HG02870 (cell line): Measurements from ENCODE around the gene GFY.
"Not testable (repeated sequence)": the region's sequence is repeated elsewhere in the genome, so short reads cannot be mapped to it uniquely, and the experiment has no call there.

Experiments
- ATAC-seq: cut with Tn5 transposase; IDR thresholded peaks from one replicate; pipeline ENCODE4 v1.9.1; 2021; ENCODE audit warnings: mild to moderate bottlenecking, moderate library complexity; ENCODE audit not compliant: unreplicated experiment

Gene GFY

DNA sequence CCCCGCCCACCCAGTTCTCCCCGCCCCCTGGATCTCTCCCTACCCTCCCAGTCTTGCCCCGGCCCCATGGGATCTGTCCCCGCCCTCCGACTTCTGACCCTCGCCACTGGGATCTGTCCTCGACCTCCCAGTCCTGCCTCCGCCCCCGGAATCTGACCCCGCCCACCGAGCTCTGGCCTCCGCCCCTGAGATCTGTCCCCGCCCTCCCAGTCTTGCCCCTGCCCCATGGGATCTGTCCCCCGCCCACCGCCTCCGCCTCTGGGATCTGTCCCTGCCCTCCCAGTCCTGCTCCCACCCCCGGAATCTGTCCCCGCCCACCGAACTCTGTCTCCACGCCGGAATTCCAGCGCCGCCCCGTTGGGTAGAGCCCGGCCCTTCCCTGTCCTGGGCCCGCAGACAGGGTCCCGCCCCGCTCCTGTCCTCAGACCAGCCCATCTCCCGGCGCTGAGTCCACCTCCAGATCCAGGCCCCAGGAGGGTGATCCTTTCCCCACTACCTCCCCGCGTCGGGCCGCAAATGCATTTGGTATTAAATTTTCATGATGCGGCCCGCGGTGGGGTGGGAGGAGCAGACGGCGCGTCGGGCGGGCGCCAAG lies 17.7 kb downstream of the GFY start:
- ATAC-seq, result peak; percentile 14

DNA sequence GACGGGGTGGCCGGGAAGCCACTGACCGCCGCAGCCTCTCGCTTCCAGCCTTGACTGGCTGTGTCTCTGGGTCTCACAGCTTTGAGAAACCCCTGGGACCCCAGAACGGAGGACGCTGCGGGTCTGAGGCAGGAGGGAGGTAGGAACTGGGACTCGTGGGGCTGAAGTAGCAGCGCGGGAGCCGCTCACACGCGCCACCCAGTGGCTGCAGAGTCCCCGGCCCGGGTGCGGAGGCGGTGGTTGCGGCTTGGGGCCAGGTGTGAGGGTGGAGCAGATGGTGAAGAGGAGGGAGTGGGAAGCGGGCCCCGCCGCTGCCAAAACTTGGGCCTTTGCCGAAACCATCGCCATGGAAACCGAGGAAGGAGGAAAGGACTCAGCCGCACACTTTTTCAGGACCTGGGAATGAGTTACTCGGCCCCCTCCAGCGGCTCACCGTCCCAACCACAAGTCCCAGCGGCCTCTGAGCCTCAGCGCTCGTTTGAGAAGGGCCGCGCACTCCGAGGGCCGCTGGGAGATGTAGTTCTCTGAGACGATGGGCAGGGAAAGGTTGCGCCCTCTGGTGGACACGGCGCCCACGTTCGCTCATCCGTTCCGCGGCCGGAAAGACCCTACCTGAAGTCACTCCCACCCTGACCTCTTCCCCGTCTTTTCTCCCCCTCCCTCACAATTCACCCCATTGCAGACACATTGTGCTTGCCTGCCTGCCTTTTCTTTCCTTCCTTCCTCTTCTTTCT lies 18.3 kb downstream of the GFY start:
- peak; percentile 72 for ATAC-seq

DNA sequence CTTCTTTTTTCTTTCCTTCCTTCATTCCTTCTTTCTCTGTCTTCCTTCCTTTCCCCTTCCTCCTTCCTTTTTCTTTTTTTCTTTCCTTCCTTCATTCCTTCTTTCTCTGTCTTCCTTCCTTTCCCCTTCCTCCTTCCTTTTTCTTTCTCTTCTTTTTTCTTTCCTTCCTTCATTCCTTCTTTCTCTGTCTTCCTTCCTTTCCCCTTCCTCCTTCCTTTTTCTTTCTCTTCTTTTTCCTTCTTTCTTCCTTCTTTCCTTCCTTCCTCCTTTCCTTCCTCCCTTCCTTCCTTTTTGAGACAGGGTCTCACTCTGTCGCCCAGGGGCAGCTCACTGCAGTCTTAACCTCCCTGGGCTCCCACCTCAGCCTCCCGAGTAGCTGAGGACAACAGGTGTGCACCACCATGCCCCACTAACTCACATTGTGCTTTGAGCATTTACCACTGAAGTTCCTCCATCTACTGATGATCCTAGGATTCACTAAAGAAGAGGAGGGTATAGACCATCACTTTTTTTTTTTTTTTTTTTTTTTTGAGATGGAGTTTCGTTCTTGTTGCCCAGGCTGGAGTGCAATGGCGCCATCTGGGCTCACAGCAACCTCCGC lies 19.0 kb downstream of the GFY start:
- ATAC-seq, result not testable (repeated sequence)

DNA sequence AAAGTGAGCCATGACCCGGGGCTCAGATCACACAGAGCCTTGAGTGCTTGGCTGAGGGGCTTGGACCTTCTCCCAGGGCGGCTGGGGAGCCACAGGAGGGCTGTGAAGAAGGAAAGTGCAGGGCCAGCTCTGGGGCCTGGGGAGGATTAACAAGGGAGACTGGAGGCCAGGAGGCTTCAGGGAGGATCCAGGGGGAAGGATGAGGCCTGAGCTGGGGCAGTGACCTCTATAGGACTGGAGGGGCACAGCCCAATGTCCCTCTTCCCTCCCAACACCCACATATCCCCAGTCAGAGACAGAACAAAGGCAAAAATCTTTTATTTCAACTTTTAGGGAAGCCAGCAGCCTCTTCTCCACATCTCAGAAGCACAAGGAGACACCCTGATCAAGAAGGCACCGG lies 20.8 kb downstream of the GFY start:
- no peak for ATAC-seq

DNA sequence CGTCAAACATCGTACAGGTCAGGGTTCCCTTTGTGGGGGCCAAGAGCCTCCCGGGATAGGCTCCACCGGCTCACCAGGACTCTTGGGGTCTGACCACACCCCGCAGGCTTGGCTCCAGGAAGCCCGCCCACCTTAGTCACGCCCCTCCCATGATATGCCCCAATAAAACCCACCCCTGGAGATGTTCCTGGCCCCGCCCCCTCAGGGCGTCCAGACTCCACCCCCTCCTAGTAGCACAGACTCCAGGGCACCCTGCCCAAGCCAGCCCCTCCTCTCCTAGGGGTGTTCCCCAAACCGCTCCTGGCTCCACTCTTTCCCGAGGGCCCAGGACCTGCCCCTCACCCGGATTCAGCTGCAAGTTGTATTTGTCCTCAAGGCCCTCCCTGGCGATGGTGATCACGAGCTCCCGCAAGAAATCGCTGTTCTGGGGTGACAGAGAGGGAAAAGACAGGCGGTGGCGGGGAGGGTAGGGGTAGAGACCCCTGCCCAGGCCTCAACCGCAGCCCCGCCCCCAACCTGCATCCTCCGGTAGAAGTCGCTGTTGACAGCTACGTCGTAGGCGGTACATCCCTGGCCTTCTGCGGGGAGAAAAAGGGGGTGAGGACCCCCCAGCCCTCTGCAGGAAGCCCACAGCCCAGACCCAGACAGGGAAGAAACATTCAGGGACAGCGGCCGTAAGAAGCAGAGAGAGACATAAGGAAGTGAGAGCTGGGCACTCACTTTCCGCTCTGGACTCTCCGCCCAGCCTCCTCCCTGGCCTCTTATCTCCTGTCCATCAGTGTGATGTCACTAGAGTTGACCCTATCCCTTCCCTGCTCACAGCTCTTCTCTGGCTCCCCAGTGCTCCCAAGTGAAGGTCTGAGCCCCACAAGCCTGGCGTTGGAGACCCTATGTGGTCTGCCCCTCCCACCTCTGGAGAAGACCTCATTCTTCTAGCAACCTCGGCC lies 22.6 kb downstream of the GFY start:
- no peak for ATAC-seq

DNA sequence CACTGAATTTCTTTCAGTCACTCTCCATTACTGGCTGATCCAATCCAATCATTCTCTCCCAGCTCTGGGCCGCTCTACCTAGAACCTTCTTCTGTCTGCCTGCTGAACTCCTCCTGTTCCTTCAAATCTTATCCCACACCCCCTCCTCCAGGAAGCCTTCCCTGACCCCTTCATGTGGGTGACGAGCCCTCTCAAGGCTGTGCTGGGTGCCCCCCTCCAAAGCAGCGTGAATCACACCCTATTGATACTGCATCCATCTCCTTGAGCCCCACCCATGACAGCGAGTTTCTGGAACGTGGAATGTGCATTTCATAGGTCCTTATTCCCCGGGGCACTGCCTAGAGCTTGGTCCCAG lies 23.2 kb downstream of the GFY start:
- ATAC-seq, result no peak

DNA sequence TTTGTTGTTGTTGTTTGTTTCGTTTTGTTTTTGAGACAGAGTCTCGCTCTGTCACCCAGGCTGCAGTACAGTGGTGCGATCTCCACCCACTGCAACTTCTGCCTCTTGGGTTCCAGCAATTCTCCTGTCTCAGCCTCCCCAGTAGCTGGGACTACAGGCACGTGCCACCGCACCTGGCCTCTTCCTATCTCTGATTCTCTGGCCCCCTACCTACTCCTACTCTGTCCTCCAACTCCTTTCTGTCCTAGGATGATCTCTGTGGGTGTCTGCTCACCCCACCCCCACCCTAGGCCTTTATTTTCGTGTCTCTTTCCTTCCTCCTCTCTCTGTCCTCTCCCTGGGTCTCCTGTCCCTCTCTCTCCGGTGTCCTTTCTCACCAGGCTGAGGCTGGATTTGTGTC lies 25.2 kb downstream of the GFY start:
- ATAC-seq, result no peak

DNA sequence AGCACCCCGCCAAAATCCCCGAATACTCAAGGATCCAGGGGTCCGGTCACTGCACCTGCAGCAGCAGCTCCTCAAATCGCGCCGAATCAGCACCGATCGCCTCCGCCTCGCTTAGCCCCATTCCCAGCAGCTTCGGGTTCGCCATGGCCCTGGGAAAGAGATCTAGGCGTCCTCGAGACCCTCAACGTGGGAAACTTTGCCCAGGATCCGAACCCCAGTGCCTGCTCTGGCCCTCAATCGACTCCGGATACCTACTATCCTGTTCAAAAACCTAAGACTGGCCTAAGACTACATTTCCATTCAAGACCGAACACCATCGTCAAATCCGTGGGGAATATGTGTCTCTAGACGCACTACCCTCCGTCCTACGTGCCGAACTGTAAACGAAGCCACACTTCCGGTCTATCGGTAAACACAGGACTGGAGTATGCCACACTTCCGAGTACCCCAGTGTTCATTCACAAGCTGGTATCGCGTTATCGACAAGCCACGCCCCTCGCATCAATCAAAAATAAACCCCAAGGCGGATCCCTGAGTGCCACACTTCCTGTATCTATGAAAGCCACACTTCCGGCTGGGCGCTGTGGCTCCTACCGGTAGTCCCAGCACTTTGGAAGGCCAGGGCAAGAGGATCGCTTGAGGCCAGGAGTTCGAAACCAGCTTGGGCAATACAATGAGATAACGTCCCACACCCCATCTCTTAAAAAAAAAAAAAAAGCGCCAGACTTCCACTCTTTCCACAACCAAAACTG lies 26.4 kb downstream of the GFY start, which contains the start of gene PIH1D1:
PIH1D1 (minus strand) TSS at position 385 of the 752 bp plus-strand sequence; CDS start at position 145, 240 bp downstream.
- ATAC-seq, result peak; percentile 59

DNA sequence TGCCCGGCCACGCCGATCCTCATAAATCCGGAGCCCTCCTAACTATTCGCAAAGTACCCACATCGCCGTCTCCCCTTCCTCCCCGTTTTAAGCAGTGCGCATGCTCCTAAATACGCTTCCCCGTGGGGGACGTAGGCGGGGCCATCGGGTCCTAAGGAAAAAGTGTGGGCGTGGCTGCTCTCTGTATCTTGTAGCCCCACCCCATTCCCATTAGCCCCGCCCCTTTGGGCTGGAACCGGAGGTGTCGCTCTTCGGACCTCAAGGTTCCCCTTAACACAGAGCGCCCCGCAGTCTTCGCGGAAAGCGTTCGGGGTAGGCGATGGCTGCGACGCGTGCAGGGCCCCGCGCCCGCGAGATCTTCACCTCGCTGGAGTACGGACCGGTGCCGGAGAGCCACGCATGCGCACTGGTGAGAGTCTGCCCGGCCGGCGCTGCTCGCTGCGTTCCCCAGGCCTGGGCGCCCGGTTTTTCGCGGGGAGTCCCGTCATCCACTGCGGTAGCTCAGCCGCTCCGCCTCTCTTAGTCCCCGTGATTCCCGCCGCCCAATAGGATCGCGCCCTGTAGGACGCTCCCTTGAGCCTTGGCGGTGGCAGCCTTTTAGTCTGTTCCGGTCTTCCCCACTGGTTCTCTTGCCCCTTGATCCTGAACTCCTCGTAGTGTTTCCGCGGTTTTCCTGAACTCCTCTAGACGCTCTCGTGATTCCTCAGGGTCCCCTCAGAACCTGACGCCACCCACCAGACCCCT lies 28.0 kb downstream of the GFY start, which contains the start of gene ALDH16A1:
ALDH16A1 (plus strand) TSS at position 213 of the 744 bp plus-strand sequence; CDS start at position 320, 107 bp downstream.
- ATAC-seq, result peak; percentile 79

DNA sequence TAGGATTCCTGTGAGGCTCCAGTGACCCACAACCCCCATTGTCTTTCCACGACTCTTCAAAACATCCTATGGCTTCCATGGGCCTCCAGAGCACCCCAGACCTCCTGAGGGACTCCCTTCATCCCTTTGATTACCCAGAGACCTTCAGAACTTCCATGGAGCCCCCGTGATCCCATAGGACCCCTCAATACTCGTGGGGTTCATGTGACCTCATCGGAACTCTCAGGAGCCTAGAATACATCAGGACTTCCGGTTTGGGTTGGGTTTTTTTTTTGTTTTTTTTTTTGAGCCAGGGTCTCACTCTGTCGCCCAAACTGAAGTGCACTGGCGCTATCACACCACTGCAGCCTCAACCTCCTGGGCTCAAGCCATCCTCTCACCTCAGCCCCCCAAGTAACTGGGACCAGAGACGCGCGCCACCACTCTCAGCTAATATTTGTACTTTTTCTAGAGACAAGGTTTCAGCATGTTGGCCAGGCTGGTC lies 28.6 kb downstream of the GFY start:
- ATAC-seq, result no peak

DNA sequence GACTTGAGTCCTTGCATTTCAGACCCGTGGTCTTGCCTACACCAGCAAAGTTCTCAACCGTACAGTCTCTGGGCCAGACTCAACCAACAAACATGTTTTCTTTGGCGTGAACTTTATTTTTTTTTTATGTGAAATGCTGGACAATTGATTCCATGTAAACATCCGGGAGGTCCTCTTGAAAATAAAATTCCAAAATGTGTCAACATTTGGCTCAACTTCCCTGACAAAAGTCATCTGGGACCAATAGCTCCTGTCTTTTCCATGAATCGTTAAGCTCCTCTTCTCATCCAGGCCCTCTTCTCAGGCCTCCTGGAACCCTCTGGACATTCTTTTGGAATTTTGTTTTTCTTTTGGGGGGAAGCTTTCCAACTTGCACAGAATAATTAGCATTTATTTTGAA lies 30.6 kb downstream of the GFY start:
- ATAC-seq, result no peak

DNA sequence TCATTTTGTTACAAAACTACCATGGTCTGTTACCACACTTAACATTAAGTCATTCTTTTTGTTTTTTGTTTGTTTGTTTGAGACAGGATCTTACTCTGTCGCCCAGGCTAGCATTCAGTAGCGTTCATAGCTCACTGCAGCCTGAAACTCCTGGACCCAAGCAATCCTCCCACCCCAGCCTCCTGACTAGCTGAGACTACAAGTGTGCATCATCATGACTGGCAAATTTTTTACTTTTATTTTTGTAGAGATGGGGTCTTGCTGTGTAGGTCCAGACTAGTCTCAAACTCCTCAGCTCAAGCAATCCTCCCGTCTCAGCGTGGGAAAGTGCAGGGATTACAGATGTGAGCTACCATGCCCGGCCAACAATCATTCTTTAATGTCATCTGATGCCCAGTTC lies 31.1 kb downstream of the GFY start:
- ATAC-seq, result no peak

DNA sequence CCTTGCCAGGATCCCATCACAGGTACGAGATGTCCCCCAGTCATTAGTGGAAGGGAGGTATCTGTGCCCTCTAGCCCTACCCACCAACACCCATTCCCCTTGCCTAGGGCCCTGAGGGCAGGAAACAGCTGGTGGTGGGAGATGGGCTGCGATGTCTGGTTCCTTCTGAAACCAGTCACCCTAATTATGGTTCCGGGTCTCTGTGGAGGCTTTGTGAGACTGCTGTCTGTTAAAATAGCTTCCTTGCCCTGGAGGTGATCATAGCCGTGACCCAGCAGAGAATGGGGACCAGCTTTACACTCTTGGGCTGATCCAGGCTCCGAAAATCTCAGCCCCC lies 33.3 kb downstream of the GFY start:
- no peak for ATAC-seq

DNA sequence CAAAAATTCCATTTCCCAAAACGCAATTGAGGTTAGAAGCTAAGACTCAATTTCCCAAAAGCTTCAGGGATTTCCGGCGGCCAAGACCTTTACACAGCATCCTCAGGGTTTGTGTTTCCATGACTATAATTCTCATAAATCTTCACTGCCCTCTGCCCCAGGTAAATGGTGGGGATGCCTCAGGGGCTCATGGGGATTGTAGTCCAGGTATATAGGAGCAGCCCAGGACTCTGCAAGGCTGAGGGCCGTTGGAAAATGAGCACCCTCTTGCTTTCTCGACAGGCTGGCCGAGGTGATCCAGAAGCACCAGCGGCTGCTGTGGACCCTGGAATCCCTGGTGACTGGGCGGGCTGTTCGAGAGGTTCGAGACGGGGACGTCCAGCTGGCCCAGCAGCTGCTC lies 34.2 kb downstream of the GFY start:
- no peak for ATAC-seq

DNA sequence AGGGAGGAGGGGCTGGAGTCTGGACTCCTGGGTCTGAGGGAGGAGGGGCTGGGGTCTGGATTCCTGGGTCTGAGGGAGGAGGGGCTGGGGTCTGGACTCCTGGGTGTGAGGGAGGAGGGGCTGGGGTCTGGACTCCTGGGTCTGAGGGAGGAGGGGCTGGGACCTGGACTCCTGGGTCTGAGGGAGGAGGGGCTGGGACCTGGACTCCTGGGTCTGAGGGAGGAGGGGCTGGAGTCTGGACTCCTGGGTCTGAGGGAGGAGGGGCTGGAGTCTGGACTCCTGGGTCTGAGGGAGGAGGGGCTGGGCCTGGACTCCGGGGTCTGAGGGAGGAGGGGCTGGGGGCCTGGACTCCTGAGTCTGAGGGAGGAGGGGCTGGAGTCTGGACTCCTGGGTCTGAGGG lies 35.9 kb downstream of the GFY start:
- not testable (repeated sequence) for ATAC-seq

DNA sequence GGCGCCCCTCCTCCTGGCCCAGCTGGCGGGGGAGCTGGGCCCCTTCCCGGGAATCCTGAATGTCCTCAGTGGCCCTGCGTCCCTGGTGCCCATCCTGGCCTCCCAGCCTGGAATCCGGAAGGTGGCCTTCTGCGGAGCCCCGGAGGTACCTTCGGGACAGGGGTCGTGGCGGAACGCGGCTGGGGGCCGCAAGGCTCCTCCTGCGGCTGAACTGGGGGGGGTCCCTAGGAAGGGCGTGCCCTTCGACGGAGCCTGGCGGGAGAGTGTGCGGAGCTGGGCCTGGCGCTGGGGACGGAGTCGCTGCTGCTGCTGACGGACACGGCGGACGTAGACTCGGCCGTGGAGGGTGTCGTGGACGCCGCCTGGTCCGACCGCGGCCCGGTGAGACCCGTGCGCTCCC lies 36.5 kb downstream of the GFY start:
- ATAC-seq, result no peak

DNA sequence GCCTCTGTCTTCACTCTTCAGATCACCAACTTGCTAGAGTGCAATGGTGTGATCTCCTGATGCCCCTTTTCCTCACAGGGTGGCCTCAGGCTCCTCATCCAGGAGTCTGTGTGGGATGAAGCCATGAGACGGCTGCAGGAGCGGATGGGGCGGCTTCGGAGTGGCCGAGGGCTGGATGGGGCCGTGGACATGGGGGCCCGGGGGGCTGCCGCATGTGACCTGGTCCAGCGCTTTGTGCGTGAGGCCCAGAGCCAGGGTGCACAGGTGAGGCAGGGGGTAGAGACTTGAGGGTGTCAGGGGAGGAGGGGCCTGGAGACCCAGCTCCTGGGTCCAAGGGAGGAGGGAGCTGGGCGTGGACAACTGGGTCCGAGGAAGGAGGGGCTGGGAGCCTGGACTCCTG lies 37.3 kb downstream of the GFY start:
- no peak for ATAC-seq

DNA sequence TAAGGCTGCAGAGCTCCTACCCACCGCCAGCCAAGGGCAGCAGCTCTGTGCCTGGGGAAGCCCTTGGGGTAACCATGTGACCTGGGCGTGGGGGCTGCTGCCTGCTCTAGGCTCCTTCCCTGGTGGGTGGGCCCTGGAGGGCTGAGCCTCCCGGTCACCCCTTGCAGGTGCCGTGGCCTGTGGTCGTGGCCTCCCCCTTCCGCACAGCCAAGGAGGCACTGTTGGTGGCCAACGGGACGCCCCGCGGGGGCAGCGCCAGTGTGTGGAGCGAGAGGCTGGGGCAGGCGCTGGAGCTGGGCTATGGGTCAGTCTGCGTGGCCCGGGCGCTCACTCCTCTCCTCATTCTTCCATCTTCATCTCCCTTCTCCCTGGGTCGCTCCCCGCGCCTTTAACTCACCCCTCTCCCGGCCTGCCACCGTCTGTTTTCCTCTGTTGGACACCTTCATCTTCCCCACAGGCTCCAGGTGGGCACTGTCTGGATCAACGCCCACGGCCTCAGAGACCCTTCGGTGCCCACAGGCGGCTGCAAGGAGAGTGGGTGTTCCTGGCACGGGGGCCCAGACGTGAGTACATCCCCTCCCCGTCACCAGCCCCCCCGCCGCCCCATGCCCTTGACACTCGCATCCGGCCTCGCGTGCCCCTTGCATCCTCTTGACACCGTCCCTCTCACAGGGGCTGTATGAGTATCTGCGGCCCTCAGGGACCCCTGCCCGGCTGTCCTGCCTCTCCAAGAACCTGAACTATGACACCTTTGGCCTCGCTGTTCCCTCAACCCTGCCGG lies 39.0 kb downstream of the GFY start:
- no peak for ATAC-seq

DNA sequence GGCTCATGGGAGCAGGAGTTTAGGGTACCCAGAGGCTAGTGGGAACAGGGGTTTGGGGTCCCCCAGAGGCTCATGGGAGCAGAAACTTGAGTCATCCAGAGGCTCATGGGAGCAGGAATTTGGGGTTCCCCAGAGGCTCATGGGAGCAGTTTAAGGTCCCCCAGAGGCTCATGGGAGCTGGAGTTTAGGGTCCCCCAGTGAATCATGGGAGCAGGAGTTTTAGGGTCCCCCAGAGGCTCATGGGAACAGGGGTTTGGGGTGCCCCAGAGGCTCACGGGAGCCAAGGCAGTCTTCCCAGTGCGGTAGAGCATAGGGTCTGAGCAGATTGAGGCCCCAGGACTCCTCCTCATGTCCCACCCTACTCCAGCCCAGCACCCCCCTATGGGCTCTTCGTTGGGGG lies 40.2 kb downstream of the GFY start:
- no peak for ATAC-seq
